ENCODE data around the gene CUEDC1.

The CUEDC1 gene

DNA sequence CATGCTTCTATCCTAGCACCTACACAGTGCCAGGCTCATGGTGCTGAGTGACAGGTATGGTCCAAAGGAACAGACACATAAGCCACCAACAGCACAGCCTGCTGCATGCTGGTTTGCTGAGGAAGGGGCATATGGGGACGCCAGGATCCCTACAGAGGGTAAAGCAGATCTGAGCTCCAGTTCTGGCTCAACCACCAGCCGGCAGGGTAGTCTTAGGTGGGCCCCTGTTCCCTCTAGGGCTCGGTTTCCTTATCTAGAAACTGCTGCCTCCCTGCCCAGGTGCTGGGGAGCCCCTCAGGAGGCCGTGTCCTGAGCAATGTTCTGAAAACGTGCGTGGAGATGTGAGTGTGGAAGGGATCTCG lies 81.2 kb downstream of the CUEDC1 start:
- no peak for DNase-seq

DNA sequence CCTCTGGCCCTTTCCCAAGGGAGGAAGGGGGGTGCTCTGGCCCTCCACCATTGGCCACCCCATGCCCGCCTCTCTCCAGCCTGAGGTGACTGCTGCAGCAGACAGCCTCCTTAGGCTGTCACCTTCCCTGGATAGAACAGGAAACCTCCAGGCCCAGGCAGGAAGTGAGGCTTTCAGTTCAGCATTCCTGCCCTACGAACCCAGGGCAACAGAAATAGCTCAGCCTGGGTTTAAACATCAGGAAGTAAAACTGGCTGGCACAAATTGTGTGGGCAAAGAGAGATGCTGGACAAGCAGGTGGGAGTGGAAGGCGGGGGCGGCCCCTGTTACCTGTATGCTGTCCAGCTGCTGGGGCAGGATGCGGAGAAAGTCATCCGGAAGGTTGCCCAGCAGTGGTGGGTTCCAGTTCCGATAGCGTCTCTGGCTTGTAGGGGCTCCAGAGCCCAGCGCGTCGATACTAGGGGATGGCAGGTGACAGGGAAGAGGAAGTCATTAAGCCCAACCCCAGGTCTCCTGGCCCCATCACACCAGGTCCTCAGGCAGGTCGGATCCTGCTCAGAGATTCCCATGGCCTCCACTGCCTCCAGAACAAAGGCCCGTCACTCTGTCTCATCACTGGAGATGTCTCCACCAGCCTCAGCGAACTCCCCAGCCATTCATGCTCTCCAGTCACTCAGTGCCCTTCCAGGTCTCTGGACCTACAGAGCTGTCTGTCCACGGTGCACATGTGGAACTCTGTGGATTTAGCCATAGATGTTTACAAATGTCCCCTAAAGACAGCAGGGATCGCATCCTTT lies 81.8 kb downstream of the CUEDC1 start:
- DNase-seq: no peak

DNA sequence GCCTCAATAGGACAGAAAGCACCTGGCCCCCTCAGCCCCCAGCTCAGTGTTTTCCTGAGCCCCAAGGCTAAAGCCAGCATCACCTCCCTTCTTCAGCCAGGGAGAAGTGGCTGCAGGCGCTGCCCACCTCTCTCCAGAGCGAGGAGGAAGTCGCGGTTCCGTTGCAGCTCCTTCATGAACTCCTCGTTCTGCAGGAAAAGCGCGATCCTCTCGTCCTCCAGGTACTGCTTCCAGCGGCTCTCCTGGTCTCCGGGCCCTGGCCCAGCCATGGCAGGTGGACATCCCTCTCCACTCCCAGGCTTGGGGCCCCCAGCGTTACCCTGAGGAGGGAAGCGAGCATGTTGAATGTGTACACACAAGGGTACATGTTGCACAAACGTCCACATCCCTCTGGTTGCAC lies 82.7 kb downstream of the CUEDC1 start:
- DNase-seq: no peak

DNA sequence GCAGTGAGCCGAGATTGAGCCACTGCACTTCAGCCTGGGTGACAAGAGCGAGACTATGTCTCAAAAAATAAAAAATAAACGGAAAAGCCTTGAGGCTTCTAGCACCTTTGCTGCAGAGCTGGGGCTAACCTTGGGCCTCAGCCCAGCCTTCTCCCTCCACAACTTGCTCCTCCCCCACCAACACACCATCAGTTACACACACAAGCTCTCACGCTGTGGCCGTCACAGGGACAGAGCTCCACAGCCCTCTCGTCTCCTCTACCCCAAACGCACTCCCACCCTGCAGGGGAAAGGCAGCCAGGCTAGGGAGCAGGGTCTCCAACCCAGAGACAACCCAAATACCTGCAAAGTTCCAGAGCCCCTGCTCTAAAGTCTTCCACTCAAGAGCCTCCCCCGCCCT lies 83.3 kb downstream of the CUEDC1 start:
- DNase-seq: no peak

DNA sequence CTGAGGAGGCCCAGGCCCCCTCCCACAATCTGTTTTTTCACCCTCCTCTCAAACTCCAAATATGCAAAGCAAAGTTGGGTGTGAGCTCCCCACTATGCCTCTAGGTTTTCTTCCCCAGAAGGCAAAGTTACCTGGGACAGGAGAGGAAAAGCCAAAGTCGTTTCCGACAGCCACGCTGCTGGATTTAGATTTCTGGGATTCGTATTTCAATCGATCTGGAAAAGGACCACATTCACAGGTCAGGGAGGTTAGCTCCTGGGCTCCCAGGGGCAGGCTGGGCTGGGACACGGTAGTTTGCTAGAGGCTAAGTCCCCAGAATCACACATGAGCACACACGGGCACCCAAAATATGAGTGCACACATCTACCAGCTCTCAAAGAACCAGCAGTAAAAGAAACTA lies 84.1 kb downstream of the CUEDC1 start:
- DNase-seq: no peak

DNA sequence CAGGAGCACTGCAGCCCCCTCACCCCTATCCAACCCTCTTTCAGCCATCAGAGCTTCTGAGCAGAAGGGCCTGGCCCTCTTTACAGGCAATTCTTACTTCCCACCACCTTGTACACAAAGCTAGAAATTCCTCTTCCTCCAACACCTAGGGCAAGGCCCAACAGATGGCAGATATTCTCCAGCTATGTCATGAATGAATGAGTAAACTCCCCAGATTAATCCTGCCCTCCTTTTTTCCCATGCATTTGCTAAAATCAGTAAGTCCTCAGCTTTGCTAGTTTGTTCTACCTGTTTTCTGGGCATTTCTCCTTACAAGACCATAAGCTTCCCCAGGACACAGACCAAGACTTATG lies 85.0 kb downstream of the CUEDC1 start:
- peak; percentile 68 to 89 for DNase-seq

DNA sequence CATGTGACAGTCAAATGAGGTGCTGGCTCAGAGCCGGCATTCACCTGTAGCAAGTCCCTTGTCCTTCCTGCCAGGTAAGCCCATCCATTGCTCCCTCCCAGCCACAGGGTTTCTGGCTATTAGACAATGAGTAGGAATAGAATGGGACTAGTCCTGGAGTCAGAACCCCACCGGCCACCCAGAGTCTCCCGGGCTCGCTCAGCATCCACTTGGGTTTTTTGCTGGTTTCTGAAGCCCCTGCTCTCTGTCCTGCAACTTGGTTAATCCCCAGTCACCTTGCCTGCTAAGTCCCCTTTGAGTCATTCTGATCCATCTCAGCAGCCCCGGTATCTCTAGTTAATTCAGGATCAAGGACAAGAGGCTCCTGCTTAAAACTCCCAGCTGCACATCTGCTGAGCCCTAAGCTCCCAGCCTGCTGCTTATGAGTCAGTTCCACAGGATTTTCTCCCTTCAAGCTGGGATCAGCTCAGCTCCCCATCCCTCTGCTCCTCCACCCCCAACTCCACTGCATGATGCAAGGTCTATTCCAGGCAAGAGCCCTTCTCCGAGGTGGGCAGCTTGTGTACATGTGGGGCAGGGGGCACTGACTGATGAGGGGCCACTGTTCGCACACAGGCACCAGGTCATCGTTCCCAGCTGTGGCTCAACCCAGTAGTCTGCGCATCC lies 85.5 kb downstream of the CUEDC1 start:
- DNase-seq: peak; percentile 96 to 99

DNA sequence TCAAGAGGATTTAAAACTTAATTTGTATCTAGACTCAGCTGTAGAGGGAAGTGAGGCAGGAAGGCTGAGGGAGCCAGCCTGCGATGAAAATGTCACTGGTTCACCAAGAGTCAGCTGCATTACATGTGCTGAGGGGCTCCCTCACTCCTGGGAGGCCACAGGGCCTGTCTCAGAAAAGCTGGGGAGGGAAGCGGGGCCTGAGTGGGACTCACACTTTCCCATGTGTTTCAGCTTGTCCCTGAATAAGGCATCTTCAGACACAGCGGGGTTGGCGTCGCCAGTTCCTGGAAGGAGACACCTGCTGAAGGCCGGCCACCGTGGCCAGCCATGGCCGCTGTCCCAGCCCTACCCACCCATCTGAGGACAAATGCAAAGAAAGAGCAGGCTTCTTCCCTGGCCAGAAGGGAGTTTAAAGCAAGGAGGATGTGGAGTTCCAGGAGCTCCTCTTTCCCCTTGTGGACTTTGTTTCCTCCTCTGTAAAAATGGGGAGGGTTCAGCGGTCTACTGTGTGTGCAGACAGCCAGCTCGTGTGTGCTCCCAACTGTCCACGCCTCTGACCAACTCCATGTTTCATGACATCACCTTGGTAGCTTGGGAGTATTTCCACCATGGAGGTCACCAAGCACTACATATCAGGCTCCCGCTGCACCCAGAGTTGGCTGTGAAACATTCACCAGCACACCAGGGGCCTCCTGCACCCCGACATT lies 86.1 kb downstream of the CUEDC1 start:
- DNase-seq: no peak

DNA sequence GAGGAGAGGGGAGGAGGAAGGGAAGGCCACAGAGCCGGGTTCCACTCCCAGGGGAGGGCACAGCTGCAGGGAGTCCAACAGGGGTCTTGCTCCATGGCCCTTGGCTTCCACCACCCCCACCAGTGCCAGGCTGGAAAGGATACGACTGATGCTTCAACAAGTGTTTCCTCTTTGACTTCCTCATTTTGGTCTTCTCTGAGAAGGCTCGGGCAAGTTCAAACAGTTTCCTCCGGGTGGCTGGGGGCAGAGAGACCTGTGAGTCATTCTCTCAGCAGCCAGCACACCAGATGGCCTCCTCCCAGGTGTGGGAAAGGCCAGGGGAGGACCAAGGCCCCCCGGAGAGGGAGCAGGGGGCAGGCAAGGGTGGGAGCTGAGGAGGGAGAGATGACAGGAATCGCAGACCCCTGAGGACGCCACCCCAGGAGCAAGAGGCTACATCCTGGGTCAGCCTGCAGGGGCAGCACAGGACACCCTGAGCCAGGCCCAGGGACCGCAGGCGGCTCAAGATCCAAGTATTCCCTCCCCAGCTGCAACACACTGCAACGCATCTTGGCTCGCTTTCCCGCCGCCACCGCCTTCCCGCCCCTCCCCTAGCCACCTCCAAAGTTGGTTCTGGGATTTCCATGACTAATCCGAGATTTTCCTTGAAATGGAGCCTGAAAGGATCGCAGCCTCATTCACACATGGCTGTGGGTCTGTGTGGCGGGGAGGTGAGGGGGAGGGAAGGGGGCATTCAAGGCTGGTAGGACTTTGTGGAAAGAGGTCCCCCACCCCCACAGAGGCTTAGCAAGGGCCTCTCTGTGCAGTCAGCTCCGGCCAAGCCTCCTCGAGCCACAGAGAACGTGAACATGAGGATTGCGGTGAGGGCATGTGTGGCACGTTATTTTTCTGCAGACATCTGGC lies 87.0 kb downstream of the CUEDC1 start:
- DNase-seq: peak; percentile 97 to 98

DNA sequence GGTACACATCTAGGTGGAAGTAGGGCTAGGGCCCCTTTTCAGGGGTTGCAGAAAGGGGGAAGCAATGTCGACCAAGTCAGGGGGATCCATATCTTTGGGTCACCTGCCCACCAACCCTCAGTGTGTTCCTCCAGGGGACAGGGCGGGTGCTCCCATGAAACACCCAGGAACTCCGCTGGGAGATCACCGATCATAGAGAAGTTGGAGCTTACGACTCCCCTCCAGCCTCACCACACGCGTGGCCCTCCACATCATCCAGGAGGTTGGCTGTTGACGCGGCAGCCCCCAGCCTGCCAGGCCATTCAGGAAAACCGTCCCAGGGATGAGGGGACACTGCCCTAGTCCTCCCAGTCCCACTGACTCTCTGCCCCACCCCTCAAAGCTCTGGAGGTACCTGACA lies 88.1 kb downstream of the CUEDC1 start:
- no peak for DNase-seq

DNA sequence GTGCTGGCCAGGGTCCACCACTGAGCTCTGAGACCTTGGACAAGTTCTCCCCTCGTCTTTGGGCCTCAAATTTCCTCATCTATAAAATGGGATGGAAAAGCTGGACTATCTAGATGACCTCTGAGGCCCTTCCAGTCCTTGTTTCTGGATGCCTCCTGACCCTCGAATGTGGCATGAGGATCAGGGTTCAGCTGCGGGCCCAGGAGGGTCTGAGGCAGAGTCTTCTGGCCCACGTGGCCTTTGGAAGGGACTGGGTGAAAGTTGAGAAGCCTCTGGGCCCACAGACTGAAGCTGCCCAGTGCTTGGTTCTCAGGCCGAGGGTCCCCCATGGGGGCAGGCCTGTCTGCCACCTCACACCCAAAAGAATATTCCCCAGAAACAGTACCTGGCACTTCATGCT lies 88.5 kb downstream of the CUEDC1 start:
- DNase-seq: no peak

DNA sequence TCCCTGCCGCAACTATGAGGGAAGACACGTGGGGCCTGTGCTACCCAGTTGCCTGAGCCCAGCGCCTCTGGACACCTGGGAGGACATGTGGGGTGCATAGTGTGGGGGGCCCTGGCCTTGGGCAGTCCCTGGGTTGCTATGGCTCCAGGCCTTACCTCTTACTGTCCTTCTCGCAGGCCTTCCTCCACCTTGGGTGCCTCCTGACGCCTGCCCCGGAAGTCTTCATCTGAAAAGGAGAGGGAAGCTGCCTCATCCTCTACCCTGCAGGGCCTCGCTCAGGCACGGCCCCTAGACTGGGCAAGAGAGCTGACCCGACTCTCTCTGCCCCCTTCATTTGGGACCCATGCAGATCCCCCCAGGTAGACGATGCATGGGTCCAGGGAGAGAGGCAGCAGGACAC lies 88.9 kb downstream of the CUEDC1 start:
- no peak for DNase-seq

DNA sequence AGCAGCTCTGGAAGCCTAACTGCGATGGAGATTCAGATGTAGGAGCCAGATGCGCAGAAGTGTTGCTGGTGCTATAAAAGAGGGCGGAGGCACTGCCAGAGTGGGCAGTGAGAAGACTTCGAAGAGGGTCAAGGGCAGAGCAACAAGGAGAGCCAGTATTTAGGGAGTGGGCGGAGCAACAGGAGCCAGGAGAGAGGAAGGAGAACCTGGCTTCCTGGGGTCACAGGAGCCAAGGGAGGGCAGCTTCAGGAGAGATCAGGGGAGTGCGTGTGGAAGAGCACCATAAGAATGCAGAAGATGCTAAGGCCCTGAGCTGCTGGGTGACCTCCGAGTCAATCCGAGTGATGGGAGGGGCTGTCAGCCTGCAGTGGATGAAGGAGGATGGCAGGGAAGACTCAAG lies 90.9 kb downstream of the CUEDC1 start:
- DNase-seq: no peak

DNA sequence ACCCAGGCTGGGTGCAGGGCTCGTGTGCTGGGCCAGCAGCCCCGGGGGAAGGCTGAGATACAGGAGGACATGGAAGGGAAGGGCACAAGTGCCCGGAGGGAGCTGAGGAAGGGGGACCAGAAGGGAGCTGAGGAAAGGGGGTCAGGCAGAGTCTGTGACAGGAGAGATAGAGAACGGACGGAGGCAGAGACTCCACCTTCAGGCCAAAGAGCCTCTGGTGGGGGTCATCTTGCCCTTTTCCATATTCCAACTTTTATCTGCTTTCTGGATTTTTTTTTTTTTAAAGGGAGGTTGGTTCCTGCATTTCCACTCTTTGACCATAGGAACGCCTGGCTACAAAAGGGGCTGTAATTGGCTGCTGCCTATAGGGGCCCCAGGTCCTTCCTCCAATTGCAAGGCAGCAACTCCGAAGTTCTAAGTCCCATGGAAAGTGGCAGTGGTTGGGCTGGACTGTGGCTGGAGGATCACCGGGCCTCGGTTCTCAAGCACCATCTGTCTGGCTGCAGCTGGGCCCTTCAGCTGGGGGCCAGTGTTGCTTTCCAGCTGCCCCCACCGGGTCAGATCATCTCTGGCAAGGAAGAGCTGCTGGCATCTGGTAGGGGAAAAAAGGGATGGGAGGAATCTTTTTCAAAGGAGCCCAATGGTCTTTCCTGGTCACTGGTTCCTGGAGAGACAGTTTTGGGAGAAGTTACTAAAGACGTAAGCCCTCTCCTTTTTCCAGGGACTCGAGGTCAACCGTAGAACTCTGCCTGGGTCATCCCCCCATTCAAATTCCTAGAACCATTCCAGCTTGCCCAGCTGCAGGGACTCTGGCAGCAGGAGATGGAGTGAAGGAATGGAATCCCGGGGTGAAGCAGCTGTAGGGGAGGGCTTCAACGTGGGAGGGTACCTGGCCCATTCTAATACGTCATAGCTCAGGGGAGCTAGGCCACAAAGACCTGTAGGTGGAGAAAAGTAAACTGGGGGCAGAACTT lies 92.2 kb downstream of the CUEDC1 start:
- DNase-seq: peak; percentile 90 to 95

DNA sequence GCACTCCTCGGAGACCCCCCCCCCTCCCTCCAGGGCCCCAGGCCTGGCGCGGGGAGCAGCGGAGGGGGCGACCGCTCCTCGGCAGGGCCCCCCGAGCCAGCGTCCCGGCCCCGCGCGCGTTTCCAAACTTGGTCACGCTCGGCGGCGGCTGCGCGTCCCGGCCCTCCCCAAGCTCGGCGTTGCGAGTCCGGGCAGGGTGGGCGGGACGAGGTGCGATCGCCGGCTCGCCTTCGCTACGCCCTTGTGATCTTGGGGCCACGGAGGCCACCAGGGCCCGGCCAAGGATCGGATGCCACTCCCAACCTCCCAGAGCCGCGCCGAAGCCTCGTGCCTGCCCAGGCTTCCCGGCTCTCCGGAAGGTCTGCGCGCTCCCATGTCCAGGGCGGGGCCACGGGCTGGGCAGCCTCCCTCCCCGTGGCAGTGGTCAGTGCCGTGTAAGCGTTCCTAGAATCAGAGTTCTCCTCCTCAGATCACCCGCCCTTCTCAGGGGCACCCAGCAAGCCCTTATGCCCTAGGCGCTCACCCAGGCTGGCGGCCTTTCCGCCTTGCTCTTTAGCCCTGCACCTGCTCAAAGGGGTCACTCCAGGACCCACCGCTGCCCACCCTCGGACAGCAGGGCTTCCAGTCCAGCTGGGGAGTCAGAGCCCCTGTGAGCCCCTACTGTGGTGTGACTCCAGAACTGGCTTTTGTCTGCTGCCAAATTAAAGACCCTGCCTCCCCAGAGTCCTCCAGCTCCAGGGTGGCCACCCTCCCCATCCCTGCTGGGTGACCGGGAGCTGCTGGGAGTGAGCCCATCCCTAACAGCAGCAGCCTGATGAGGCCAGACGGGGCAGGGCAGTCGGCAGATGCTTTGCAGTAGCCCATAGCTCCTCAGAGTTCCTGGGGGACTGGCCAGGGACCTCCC lies 93.2 kb downstream of the CUEDC1 start:
- peak; percentile 35 to 48 for DNase-seq

DNA sequence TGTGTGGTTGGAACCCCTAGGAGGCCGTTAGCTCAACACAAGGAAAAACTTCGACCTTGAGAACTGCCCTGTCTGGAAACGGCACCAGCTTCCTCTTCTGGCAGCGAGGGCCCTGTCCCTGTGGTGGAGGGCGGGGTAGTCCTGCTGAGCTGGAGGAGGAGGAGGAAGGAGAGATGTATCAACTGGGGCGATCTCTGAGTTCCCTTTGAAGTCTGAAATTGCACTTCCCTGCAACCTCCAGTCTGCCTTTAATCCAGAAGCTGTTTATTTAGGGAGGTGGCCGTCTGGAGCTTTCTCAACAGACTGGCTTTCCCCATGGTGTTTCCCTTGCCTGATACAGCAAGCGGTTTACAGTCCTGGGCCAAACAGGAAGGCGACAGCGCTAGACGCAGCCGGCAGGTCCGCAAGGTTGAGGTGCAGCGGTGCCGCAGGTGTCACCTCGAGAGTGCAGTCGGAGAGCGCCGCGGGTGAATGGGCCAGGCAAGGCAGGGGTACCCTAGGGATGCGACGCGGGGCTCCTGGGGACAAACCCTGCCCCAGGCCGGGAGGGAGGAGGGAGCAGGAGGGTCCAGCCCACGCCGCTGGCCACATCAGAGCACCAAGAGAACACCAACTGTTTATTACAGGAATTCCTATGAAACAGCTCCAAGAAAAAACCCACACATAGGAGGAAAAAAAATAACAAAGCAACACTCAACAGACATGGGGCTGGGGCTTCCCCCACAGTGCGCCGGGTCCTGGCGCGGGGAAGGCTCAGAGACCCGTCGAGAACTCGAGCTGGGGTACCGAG lies 94.0 kb downstream of the CUEDC1 start:
- DNase-seq: peak; percentile 49 to 61

DNA sequence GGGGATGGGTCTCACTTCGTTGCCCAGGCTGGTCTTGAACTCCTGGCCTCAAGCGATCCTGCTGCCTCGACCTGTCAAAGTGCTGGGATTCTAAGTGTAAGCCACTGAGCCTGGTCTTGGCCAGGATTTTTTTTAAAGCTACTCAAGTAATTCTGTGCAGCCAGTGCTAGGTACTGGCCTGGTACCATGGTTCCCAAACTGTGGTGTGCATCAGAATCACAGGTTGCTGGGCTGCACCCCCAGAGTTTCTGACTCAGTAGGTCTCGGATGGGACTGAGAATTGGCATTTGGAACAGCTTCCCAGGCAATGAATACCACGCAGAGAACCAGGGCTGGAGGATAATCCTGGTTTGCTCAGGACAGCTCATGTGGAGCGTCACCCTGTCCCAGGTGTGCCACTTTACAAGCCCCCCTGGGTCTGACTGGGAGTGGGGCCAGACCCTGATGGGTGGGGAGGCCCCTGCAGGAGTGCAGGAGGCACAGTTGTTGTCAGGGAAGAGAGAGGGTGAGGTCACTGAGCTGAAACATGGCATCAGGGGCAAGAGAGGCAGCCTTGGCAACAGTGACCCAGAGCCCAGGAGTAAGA lies 94.7 kb downstream of the CUEDC1 start:
- DNase-seq: no peak

DNA sequence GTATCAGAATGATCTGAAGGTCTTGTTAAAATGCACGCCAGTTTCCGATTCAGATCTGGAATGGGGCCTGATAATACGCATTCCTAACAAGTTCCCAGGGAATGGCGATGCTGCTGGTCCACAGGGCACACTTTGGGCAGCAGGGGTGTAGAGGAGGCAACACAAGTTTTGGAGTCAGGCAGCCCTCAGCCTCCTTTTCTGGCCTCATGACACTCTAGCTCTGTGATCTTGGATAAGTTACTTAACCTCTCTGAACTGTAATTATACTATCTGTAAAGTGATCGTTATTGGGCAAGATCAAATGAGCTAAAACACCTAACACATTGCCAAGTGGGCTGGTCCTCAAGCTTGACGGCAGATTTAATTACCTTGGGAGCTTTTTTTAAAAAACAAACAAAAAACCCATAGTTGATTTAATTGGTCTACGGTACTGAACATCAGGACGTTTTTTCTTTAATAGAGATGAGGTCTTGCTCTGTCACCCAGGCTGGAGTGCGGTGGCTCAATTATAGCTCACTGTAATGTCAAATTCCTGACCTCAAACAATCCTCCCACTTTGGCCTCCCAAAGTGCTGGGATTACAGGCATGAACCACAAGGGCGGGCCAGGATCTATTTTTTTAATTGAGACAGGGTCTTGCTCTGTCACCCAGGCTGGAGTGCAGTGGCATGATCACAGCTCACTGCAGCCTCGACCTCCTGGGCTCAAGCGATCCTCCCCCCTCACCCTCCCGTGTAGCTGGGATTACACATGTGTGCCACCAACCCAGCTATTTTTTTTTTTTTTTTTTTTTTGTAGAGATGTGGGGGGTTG lies 95.4 kb downstream of the CUEDC1 start:
- DNase-seq: no peak

DNA sequence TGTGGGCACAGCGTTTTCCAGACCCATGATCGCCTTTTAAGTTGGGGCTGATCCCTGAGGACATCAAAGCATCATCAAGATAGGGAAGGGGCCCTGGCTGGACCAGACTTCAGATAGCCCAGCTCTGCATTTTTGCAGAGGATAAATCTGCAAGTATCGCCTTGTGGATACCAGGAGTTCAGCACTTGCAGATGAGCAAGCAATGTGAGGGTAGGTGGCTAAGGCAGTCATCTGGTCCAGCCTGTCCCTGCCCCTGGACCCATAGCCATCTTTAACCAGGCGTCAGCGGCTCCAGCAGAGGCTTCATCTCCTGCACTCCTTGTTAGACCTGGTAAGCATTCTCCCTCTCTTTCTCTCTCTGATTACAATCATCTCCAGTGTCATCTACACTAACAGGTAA lies 96.4 kb downstream of the CUEDC1 start:
- no peak for DNase-seq
